Liver (tissue), 9 donors: ENCODE measurements around the gene LYPLAL1. TPM values are rescaled to one million over a fixed set of nuclear protein-coding genes. Genes with fewer than 3 reads are reported as not detected.

Experiments
- DNase-seq: peaks from one replicate; pipeline ENCODE4 v3.0.0-alpha.2; 2017; ENCODE audit warnings: low spot score
- H3K27ac ChIP-seq, 2 donors: one replicate each; pipeline ENCODE4 v1.7.0; 2013; ENCODE audit warnings: inconsistent platforms in 2 of 2, low read length in 2 of 2, control low read depth in 1 of 2, low read depth in 1 of 2, mild to moderate bottlenecking in 1 of 2
- H3K27me3 ChIP-seq, 4 donors: one replicate each; pipeline versions ENCODE4 v1.6.1 to v1.7.0; 2013; ENCODE audit warnings: low read length in 3 of 4, inconsistent platforms in 1 of 4, mild to moderate bottlenecking in 1 of 4, moderate library complexity in 1 of 4; ENCODE audit not compliant: control insufficient read depth in 4 of 4, insufficient read depth in 4 of 4
- H3K36me3 ChIP-seq, 4 donors: one replicate each; pipeline versions ENCODE4 v1.6.1 to v1.7.0; 2013; ENCODE audit warnings: low read length in 3 of 4, mild to moderate bottlenecking in 3 of 4, low read depth in 1 of 4, moderate library complexity in 1 of 4; ENCODE audit not compliant: control insufficient read depth in 4 of 4, insufficient read depth in 3 of 4
- H3K4me1 ChIP-seq, 4 donors: one replicate each; pipeline versions ENCODE4 v1.6.1 to v1.7.0; 2013; ENCODE audit warnings: low read length in 3 of 4, mild to moderate bottlenecking in 3 of 4, moderate library complexity in 1 of 4; ENCODE audit not compliant: control insufficient read depth in 4 of 4, insufficient read depth in 4 of 4
- H3K4me3 ChIP-seq, 3 donors: one replicate each; pipeline versions ENCODE4 v1.6.1 to v1.7.0; 2013; ENCODE audit warnings: low read length in 3 of 3, control low read depth in 1 of 3, low read depth in 1 of 3, mild to moderate bottlenecking in 1 of 3
- H3K9ac ChIP-seq, 2 donors: one replicate each; pipeline ENCODE4 v1.7.0; 2013; ENCODE audit warnings: low read length in 2 of 2, mild to moderate bottlenecking in 2 of 2, moderate library complexity in 2 of 2, control low read depth in 1 of 2, low read depth in 1 of 2
- H3K9me3 ChIP-seq, 4 donors: one replicate each; pipeline versions ENCODE4 v1.6.1 to v1.7.0; 2013; ENCODE audit warnings: low read length in 3 of 4; ENCODE audit not compliant: control insufficient read depth in 4 of 4
- ATF3 ChIP-seq: IDR thresholded peaks from 2 replicates; pipeline ENCODE4 v1.6.1; 2016; ENCODE audit warnings: antibody characterized with exemption
- CTCF ChIP-seq: fragments of 150-350 bp; IDR thresholded peaks from 2 replicates; pipeline ENCODE4 v1.5.1; 2017; ENCODE audit warnings: improper control_type of control experiment, low read depth, low read length; ENCODE audit not compliant: missing input control
- EGR1 ChIP-seq, 2 donors: IDR thresholded peaks; 2 replicates each; pipeline ENCODE4 v1.6.1; 2016 to 2018; ENCODE audit warnings: antibody characterized with exemption in 2 of 2, low read depth in 2 of 2
- FOXA1 ChIP-seq: IDR thresholded peaks from 2 replicates; pipeline ENCODE4 v1.6.1; 2016; ENCODE audit warnings: antibody characterized with exemption
- FOXA2 ChIP-seq: IDR thresholded peaks from 2 replicates; pipeline ENCODE4 v1.6.1; 2016; ENCODE audit warnings: antibody characterized with exemption
- GABPA ChIP-seq, 2 donors: IDR thresholded peaks in 1 of 2; conservative IDR thresholded peaks in 1 of 2; 2 replicates each; pipeline ENCODE4 v1.6.1; 2016; ENCODE audit warnings: antibody characterized with exemption in 2 of 2, mild to moderate bottlenecking in 1 of 2, moderate library complexity in 1 of 2
- HNF4A ChIP-seq, 2 donors: conservative IDR thresholded peaks; 2 replicates each; pipeline ENCODE4 v1.6.1; 2016; ENCODE audit warnings: antibody characterized with exemption in 2 of 2, mild to moderate bottlenecking in 2 of 2
- HNF4G ChIP-seq: IDR thresholded peaks from 2 replicates; pipeline ENCODE4 v1.6.1; 2016; ENCODE audit warnings: antibody characterized with exemption
- JUND ChIP-seq, 2 donors: IDR thresholded peaks; 2 replicates each; pipeline ENCODE4 v1.6.1; 2016; ENCODE audit warnings: antibody characterized with exemption in 2 of 2
- MAX ChIP-seq: IDR thresholded peaks from 2 replicates; pipeline ENCODE4 v1.6.1; 2016; ENCODE audit warnings: antibody characterized with exemption
- NR2F2 ChIP-seq: IDR thresholded peaks from 2 replicates; pipeline ENCODE4 v1.6.1; 2016; ENCODE audit warnings: antibody characterized with exemption
- RAD21 ChIP-seq, 2 donors: IDR thresholded peaks; 2 replicates each; pipeline ENCODE4 v1.6.1; 2016; ENCODE audit warnings: antibody characterized with exemption in 2 of 2, mild to moderate bottlenecking in 2 of 2
- REST ChIP-seq: IDR thresholded peaks from 2 replicates; pipeline ENCODE4 v1.6.1; 2016; ENCODE audit warnings: antibody characterized with exemption, mild to moderate bottlenecking
- RXRA ChIP-seq, 2 donors: IDR thresholded peaks; 2 replicates each; pipeline ENCODE4 v1.6.1; 2017 to 2018; ENCODE audit warnings: antibody characterized with exemption in 2 of 2, mild to moderate bottlenecking in 1 of 2
- SP1 ChIP-seq: IDR thresholded peaks from 2 replicates; pipeline ENCODE4 v1.6.1; 2018; ENCODE audit warnings: antibody characterized with exemption, mild to moderate bottlenecking
- TAF1 ChIP-seq: conservative IDR thresholded peaks from 2 replicates; pipeline ENCODE4 v1.6.1; 2016; ENCODE audit warnings: antibody characterized with exemption, mild to moderate bottlenecking
- YY1 ChIP-seq: IDR thresholded peaks from 2 replicates; pipeline ENCODE4 v1.6.1; 2016; ENCODE audit warnings: antibody characterized with exemption, mild to moderate bottlenecking
- ZBTB33 ChIP-seq: IDR thresholded peaks from 2 replicates; pipeline ENCODE4 v1.6.1; 2016; ENCODE audit warnings: antibody characterized with exemption
- WGBS: extraction: QIAGEN DNeasy Blood & Tissue Kit; methylation state at CpG from one replicate; pipeline ENCODE4 v1.1.7; 2013; 5-methylcytosine and 5-hydroxymethylcytosine counted together
- polyA plus RNA-seq, 2 donors: library from polyadenylated mRNA; stranded (reverse) in 1 of 2; unstranded in 1 of 2; fragments of 200-250 nt in 1 of 2; fragments of >200 nt in 1 of 2; fragmentation: Nextera tagmentation in 1 of 2; extraction: Ambion mirVana in 1 of 2; gene quantifications; one replicate each; pipeline versions ENCODE4 v1.2.1 to v1.2.3, GENCODE V29; 2013 to 2015
- total RNA-seq, 2 donors: library from RNA; depleted of rRNA; stranded (reverse); fragments of >200 nt; gene quantifications; one replicate each; pipeline ENCODE4 v1.2.3, GENCODE V29; 2014
- donor health status: healthy.
- donor health status: healthy.
- donor health status: healthy.
- donor health status: healthy.
- donor health status: healthy.

Gene LYPLAL1
- total and polyA plus RNA-seq, 4 donors: 10.3 to 57.4 (median 13.7) TPM

GRCh38 chr1:219177363-219177762, 3.7 kb downstream of the LYPLAL1 start:
- H3K4me3 ChIP-seq: no peak overlapping the region
- H3K4me1 ChIP-seq: peaks cover 1 to 42% (median 14%) of the 10 kb centered on the region in 4 donors
- DNase-seq: no peak
- H3K9me3 ChIP-seq: no peaks in the 10 kb centered on the region
- peaks cover 0 to 3% (median under 1%) of the 10 kb centered on the region in 4 donors for H3K36me3 ChIP-seq
- no peak for TF ChIP-seq RXRA (IDR thresholded peaks at IDR 0.05)
- TF ChIP-seq ZBTB33: no peak
- TF ChIP-seq HNF4A (conservative IDR thresholded peaks at IDR 0.05): no peak
- no peak for TF ChIP-seq EGR1 (IDR thresholded peaks at IDR 0.05; ENCODE audit: low read depth in 2 of 2)
- TF ChIP-seq HNF4G: no peak
- TF ChIP-seq GABPA (IDR thresholded peaks at IDR 0.05 in 1 of 2, conservative IDR thresholded peaks at IDR 0.05 in 1 of 2): no peak
- no peak for TF ChIP-seq NR2F2
- TF ChIP-seq RAD21 (IDR thresholded peaks at IDR 0.05): no peak
- TF ChIP-seq YY1: no peak
- TF ChIP-seq ATF3: no peak
- TF ChIP-seq JUND (IDR thresholded peaks at IDR 0.05): no peak
- TF ChIP-seq REST: no peak
- no peak for TF ChIP-seq FOXA1
- no peak for TF ChIP-seq CTCF
- no peak for TF ChIP-seq MAX
- no peak for TF ChIP-seq SP1
- TF ChIP-seq FOXA2: no peak
- WGBS: 81% methylated on average over 3 of the region's 3 CpGs
- H3K9ac ChIP-seq: no peak overlapping the region
- no peaks in the 10 kb centered on the region for H3K27me3 ChIP-seq
- peak overlapping the region; percentile 4 to 30 for H3K27ac ChIP-seq

- Histone ChIP-seq H3K27ac (peak overlapping the region in 1 of 2 donors; percentile 4), H3K36me3 (peaks cover 0 to 3% (median under 1%) of the 10 kb centered on the region in 4 donors), H3K4me3 (no peak overlapping the region), H3K4me1 (peaks cover 1 to 42% (median 14%) of the 10 kb centered on the region in 4 donors), H3K9me3 (no peaks in the 10 kb centered on the region), H3K9ac (no peak overlapping the region), H3K27me3 (no peaks in the 10 kb centered on the region)
- DNase-seq: no peak
- WGBS: 93% methylated on average over 1 of the region's 1 CpG
- no peak for TF ChIP-seq ATF3
- TF ChIP-seq REST: no peak
- no peak for TF ChIP-seq CTCF
- no peak for TF ChIP-seq GABPA (IDR thresholded peaks at IDR 0.05 in 1 of 2, conservative IDR thresholded peaks at IDR 0.05 in 1 of 2)
- no peak for TF ChIP-seq YY1
- TF ChIP-seq TAF1: no peak
- no peak for TF ChIP-seq EGR1 (IDR thresholded peaks at IDR 0.05; ENCODE audit: low read depth in 2 of 2)
- no peak for TF ChIP-seq RAD21 (IDR thresholded peaks at IDR 0.05)
- no peak for TF ChIP-seq FOXA1
- no peak for TF ChIP-seq RXRA (IDR thresholded peaks at IDR 0.05)
- TF ChIP-seq SP1: no peak
- no peak for TF ChIP-seq HNF4A (conservative IDR thresholded peaks at IDR 0.05)
These were observed 4.3 kb downstream of the LYPLAL1 start for GRCh38 chr1:219177940-219178339.
